Esophagus squamous epithelium (tissue), 4 donors: ENCODE measurements around the gene CLASP2.

ENCODE experiments used
- POLR2A ChIP-seq, 4 donors: fragments of 450-650 bp; IDR thresholded peaks; one replicate each; pipeline ENCODE4 v1.6.1; 2017; ENCODE audit warnings: antibody characterized with exemption in 4 of 4, mild to moderate bottlenecking in 4 of 4, moderate library complexity in 3 of 4
- TF ChIP-seq, protein P1 (sequence below), 6 experiments: fragments of 450-650 bp in 4 of 6; fragments of 200-600 bp in 2 of 6; sonication (generic) in 2 of 6; IDR thresholded peaks; one replicate each; pipeline ENCODE4 v1.5.1; 2016 to 2019; ENCODE audit warnings: antibody characterized with exemption in 6 of 6, mild to moderate bottlenecking in 4 of 6, moderate library complexity in 4 of 6

DNA sequence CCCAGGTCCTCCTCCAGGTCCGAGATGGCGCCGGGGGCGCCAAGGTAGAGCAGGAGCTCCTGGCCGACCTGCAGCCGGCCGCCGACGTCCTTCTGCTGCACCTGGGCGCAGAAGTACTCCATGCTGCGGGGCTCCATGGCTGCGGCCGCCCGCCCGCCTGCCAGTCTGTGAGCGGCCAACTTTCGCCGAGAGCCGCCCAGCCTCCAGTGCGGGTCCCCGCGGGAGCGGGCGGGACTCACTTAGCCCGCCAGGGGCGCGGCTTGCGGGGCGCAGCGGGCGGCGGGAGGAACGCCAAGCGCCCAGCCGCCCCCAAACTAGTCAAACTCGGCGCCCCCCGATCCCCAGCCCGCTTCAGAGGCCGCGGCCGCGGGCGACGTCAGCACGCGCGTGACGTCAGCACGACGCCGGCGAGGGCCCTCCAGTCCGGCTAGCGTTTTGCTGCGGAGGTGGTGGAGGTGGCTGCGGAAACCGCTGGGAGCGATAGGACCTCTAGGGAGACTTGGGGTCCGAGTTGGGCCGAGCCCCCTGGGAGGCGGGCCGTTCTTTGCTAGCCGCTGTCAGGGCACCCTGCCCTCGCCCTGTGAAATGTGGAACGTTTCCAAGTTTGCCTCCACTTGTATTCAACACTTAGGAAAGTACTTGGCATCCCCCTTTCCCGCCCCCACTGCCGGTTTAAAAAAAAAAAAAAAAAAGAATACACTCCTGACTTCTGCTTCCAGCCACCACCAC, at the start of gene CLASP2:
- TF ChIP-seq, protein P1, sequence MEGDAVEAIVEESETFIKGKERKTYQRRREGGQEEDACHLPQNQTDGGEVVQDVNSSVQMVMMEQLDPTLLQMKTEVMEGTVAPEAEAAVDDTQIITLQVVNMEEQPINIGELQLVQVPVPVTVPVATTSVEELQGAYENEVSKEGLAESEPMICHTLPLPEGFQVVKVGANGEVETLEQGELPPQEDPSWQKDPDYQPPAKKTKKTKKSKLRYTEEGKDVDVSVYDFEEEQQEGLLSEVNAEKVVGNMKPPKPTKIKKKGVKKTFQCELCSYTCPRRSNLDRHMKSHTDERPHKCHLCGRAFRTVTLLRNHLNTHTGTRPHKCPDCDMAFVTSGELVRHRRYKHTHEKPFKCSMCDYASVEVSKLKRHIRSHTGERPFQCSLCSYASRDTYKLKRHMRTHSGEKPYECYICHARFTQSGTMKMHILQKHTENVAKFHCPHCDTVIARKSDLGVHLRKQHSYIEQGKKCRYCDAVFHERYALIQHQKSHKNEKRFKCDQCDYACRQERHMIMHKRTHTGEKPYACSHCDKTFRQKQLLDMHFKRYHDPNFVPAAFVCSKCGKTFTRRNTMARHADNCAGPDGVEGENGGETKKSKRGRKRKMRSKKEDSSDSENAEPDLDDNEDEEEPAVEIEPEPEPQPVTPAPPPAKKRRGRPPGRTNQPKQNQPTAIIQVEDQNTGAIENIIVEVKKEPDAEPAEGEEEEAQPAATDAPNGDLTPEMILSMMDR (IDR thresholded peaks at IDR 0.05): peak in 4 of 6 experiments; percentile 7 to 19 (median 10)
- TF ChIP-seq POLR2A (IDR thresholded peaks at IDR 0.05): peak in 3 of 4 donors; percentile 31 to 81 (median 66)
